Fibroblast of the aortic adventitia (primary cell): ENCODE data around the gene UHRF1. TPM values are rescaled to one million over a fixed set of nuclear protein-coding genes. Genes with fewer than 3 reads are reported as not detected.
"Not testable (repeated sequence)": the region's sequence is repeated elsewhere in the genome, so short reads cannot be mapped to it uniquely, and the experiment has no call there.

Experiments
- DNase-seq: peaks from one replicate; pipeline ENCODE4 v3.0.0-alpha.2; 2010; ENCODE audit warnings: low read depth
- H3K4me3 ChIP-seq: 2 replicates; pipeline ENCODE4 v1.5.1; 2011; ENCODE audit warnings: low read depth, mild to moderate bottlenecking, control low read depth, low read length, moderate library complexity
- total RNA-seq: library from RNA; depleted of rRNA; stranded (reverse); fragments of >200 nt; gene quantifications from 2 replicates; pipeline ENCODE4 v1.2.3, GENCODE V29; 2012; ENCODE audit warnings: low replicate concordance
- TF ChIP-seq, protein P1 (sequence below): IDR thresholded peaks from 2 replicates; pipeline ENCODE4 v1.5.1; 2011; ENCODE audit warnings: mild to moderate bottlenecking, low read length, control low read depth, inconsistent platforms; ENCODE audit not compliant: insufficient read depth

The UHRF1 gene
- total RNA-seq, 1 donor = 61.8 TPM

DNA sequence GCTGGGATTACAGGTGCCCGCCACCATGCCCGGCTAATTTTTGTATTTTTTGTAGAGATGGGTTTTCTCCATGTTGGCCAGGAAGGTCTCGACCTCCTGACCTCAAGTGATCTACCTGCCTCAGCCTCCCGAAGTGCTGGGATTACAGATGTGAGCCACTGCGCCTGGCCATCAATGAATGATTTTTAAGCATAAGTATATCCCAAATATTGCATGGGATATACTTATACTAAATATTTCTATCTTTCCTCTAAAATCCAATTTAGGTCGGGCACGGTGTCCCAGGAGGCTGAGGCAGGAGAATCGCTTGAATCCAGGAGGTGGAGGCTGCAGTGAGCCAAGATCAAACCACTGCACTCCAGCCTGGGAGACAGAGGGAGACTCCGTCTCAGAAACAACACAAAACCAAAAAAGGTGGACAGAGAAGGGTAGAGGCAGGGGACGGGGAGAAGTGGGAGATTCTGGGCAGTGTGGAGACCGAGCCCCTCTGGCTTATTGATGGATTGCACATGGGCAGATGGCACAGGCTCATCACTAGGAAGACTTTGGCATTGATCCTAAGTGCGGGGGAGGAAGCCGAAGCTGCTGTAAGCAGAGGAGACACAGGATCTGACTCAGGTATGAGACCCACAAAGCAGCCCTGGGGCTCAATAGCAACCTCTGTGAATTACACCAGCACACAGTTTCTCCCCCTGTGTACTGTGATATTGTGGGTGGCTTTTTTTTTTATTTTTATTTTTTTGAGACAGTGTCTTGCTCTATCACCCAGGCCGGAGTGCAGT, 20.1 kb upstream of the UHRF1 start:
- TF ChIP-seq, protein P1, sequence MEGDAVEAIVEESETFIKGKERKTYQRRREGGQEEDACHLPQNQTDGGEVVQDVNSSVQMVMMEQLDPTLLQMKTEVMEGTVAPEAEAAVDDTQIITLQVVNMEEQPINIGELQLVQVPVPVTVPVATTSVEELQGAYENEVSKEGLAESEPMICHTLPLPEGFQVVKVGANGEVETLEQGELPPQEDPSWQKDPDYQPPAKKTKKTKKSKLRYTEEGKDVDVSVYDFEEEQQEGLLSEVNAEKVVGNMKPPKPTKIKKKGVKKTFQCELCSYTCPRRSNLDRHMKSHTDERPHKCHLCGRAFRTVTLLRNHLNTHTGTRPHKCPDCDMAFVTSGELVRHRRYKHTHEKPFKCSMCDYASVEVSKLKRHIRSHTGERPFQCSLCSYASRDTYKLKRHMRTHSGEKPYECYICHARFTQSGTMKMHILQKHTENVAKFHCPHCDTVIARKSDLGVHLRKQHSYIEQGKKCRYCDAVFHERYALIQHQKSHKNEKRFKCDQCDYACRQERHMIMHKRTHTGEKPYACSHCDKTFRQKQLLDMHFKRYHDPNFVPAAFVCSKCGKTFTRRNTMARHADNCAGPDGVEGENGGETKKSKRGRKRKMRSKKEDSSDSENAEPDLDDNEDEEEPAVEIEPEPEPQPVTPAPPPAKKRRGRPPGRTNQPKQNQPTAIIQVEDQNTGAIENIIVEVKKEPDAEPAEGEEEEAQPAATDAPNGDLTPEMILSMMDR = no peak
- peak; percentile 15 for DNase-seq
- H3K4me3 ChIP-seq = no peak overlapping the region

DNA sequence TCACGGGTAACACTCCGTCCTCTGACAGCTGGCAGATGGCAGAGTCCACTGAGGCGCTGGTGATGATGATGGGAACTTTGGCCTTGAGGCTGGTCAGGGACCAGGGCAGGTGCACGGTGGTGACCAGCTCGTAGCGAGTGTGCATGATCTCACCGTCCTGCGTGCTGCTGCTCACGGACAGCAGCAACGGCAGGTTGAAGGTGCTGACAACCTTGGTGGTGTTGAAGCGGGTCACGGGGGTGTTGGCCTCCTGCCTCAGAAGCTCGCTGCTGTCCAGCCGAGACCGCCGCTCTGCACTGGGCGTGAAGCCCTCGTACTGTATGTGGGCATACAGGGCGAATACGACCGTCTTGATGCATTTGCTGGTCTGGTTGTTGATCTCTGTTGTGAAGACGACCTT, 18.2 kb upstream of the UHRF1 start:
- no peak for DNase-seq
- no peak overlapping the region for H3K4me3 ChIP-seq
- TF ChIP-seq, protein P1 = no peak

DNA sequence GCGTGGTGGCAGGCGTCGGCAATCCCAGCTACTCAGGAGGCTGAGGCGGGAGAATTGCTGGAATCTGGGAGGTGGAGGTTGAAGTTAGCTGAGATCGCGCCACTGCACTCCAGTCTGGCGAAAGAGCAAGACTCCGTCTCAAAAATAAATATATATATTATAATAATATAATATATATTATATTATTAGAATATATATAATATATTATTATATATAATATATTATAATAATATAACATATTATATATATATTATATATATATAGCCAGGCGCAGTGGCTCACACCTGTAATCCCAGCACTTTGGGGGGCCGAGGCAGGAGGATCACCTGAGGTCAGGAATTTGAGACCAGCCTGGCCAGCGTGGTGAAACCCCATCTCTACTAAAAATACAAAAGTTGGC, 16.3 kb upstream of the UHRF1 start:
- DNase-seq, H3K4me3 ChIP-seq: not testable (repeated sequence)

DNA sequence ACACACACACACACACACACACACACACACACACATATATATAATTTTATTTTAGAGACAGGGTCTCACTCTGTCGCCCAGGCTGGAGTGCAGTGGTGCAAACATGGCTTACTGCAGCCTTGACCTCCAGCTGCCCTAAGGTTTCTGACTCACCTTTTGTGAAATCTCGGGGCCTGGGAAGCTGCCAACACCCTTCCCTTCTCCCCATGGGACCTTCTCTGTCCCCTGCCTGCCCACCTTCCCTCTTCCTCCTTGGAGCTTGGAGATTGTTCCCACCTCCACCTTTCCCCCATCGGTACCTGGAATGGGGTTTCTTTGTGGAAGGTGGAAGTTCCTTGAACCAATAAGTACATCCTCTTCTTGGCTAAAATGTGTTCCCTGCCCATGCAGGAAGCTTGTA, 12.9 kb upstream of the UHRF1 start:
- TF ChIP-seq, protein P1 = no peak
- H3K4me3 ChIP-seq = no peak overlapping the region
- peak; percentile 39 for DNase-seq

DNA sequence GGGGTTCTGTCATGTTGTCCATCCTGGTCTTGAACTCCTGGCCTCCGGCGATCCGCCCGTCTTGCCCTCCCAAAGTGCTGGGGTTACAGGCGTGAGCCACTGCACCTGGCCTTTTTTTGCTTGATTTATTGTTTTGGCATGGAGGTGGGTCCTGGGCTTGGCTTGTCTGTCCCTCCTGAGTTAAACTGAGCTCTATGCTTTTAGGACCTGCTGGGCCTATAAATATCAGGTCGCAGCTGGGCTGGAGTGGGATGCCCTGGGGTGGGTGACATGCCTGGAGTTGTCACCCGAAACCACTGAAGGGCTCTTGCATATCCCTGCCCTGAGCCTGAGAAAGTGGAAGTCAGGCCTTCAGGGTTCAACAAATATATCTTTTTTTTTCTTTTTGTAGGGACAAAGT, 12.2 kb upstream of the UHRF1 start:
- TF ChIP-seq, protein P1 = no peak
- no peak for DNase-seq

DNA sequence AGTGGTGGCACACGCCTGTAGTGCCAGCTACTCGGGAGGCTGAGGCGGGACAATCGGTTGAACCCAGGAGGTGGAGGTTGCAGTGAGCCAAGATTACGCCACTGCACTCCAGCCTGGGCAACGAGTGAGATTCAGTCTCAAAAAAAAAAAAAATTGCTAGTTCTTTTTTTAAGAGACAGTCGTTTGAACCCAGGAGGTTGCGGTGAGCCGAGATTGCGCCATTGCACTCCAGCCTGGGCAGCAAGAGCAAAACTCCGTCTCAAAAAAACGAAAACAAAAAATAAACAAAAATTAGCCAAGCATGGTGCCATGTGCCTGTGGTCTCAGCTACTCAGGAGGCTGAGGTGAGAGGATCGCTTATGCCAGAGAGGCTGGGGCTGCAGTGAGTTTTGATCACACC, 8.4 kb upstream of the UHRF1 start:
- H3K4me3 ChIP-seq, DNase-seq: not testable (repeated sequence)

More for the DNA sequence above, 12.2 kb upstream of the UHRF1 start:
- H3K4me3 ChIP-seq = no peak overlapping the region

DNA sequence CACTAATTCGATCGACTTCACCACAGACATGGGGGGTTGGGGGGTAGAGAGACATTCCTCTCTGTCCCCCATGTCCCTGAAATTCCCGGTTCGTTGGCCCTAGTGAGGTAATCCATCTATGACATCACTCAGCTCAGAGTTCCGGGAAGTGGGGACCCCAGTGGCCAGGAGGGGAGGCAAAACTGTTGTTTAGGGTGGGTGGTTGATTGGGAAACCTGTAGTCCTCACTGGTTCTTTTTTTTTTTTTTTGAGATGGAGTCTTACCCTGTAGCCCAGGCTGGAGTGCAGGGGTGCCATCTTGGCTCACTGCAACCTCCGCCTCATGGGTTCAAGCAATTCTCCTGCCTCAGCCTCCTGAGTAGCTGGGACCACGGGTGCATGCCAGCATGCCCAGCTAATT, 6.5 kb upstream of the UHRF1 start, which contains the start of gene ARRDC5:
TSS of gene ARRDC5 (minus strand) at position 101 of the 400 bp plus-strand sequence. CDS start at position 30, 71 bp downstream.
- TF ChIP-seq, protein P1 = no peak
- no peak within 1 kb of the TSS for H3K4me3 ChIP-seq
- DNase-seq = no peak

DNA sequence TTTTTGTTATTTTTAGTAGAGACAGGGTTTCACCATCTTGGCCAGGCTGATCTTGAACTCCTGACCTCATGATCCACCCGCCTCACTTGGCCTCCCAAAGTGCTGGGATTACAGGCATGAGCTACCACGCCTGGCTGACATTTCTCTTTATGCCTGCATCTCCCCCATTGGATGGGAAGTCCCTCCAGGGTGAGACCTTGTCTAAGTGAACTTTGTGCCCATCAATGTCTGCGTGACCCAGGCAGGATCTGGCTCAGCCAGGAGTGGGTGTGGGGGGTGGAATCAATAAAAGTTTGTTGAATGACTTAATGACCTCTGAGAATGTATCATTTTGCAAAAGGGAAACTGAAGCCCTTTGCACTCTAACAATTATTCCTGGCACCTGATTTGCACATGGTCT, 4.8 kb upstream of the UHRF1 start:
- TF ChIP-seq, protein P1 = no peak
- no peak overlapping the region for H3K4me3 ChIP-seq
- DNase-seq = no peak
